ENCODE results near the gene NDUFAF3. TPM values are rescaled to one million over a fixed set of nuclear protein-coding genes. Genes with fewer than 3 reads are reported as not detected.

NDUFAF3 gene
- total and polyA plus RNA-seq, 2 donors (not counting 3 experiments of a cell fraction or from before 2014, with no cell fraction given): 91.1 to 91.4 TPM

MicroRNAs within 50 kb of the gene (microRNA counts, 767-probe panel; counts per million panel counts)
- microRNA hsa-miR-191-5p (18,519 counts per million, percentile 99 among the panel's probes with 10 or more counts), microRNA hsa-miR-425-5p (723 counts per million, percentile 96 among the panel's probes with 10 or more counts)

Small RNAs within 50 kb of the gene (microRNA-seq; reads per million reads assigned to microRNA genes)
- gene MIR191 (ENCODE audit: borderline number of aligned reads, borderline replicate concordance) (4,372 reads per million, percentile 93 among the genes with 10 or more reads in this experiment), gene MIR425 (ENCODE audit: borderline number of aligned reads, borderline replicate concordance) (1,663 reads per million, percentile 87 among the genes with 10 or more reads in this experiment)

Small RNAs within 50 kb of the gene (small RNA-seq; reads per million reads assigned to genes)
- 902 reads per million, percentile 100 among the genes with 10 or more reads in this experiment for gene MIR191 (ENCODE audit: insufficient read depth, insufficient read length, low read depth, low replicate concordance)
- 134 reads per million, percentile 98 among the genes with 10 or more reads in this experiment for gene MIR425 (ENCODE audit: insufficient read depth, insufficient read length, low read depth, low replicate concordance)

Other genes with a start within 250 kb of the NDUFAF3 start
- 62.8 and 69.9 TPM in 2 replicates for gene PRKAR2A, start 174.2 kb upstream of the NDUFAF3 start, total RNA-seq
- 8.6 and 10.5 TPM in 2 replicates for gene PRKAR2A, start 174.2 kb upstream of the NDUFAF3 start, polyA plus RNA-seq
- gene SLC25A20, start 123.2 kb upstream of the NDUFAF3 start, total RNA-seq: 7.9 and 8.4 TPM in 2 replicates
- 8.6 and 11.0 TPM in 2 replicates for gene SLC25A20, start 123.2 kb upstream of the NDUFAF3 start, polyA plus RNA-seq
- gene ARIH2, start 103.3 kb upstream of the NDUFAF3 start, total RNA-seq: 77.2 and 85.5 TPM in 2 replicates
- 58.2 and 59.7 TPM in 2 replicates for gene ARIH2, start 103.3 kb upstream of the NDUFAF3 start, polyA plus RNA-seq
- gene P4HTM, start 31.9 kb upstream of the NDUFAF3 start, total RNA-seq: 23.0 and 26.9 TPM in 2 replicates
- 32.7 and 37.9 TPM in 2 replicates for gene P4HTM, start 31.9 kb upstream of the NDUFAF3 start, polyA plus RNA-seq
- gene WDR6, start 14.7 kb upstream of the NDUFAF3 start, total RNA-seq: 161 and 192 TPM in 2 replicates
- gene WDR6, start 14.7 kb upstream of the NDUFAF3 start, polyA plus RNA-seq: 319 and 337 TPM in 2 replicates
- 20.4 and 22.7 TPM in 2 replicates for gene DALRD3, start 3.5 kb upstream of the NDUFAF3 start, total RNA-seq
- 60.8 and 66.0 TPM in 2 replicates for gene DALRD3, start 3.5 kb upstream of the NDUFAF3 start, polyA plus RNA-seq
- 189 and 195 TPM in 2 replicates for gene IMPDH2, start 7.3 kb downstream of the NDUFAF3 start, total RNA-seq
- 134 and 167 TPM in 2 replicates for gene IMPDH2, start 7.3 kb downstream of the NDUFAF3 start, polyA plus RNA-seq
- 106 and 116 TPM in 2 replicates for gene QRICH1, start 72.0 kb downstream of the NDUFAF3 start, total RNA-seq
- gene QRICH1, start 72.0 kb downstream of the NDUFAF3 start, polyA plus RNA-seq: 89.6 and 89.7 TPM in 2 replicates
- gene QARS1, start 82.6 kb downstream of the NDUFAF3 start, total RNA-seq: 261 and 285 TPM in 2 replicates
- gene QARS1, start 82.6 kb downstream of the NDUFAF3 start, polyA plus RNA-seq: 434 and 477 TPM in 2 replicates
- 39.1 and 42.2 TPM in 2 replicates for gene USP19, start 98.7 kb downstream of the NDUFAF3 start, total RNA-seq
- gene USP19, start 98.7 kb downstream of the NDUFAF3 start, polyA plus RNA-seq: 31.3 and 36.8 TPM in 2 replicates
- gene LAMB2, start 110.9 kb downstream of the NDUFAF3 start, total RNA-seq: 374 and 423 TPM in 2 replicates
- gene LAMB2, start 110.9 kb downstream of the NDUFAF3 start, polyA plus RNA-seq: 744 and 764 TPM in 2 replicates
- gene CCDC71, start 144.2 kb downstream of the NDUFAF3 start, total RNA-seq: 20.3 and 23.5 TPM in 2 replicates
- 41.6 and 48.7 TPM in 2 replicates for gene CCDC71, start 144.2 kb downstream of the NDUFAF3 start, polyA plus RNA-seq
- gene KLHDC8B, start 149.5 kb downstream of the NDUFAF3 start, total RNA-seq: 22.9 and 36.0 TPM in 2 replicates
- gene KLHDC8B, start 149.5 kb downstream of the NDUFAF3 start, polyA plus RNA-seq: 70.1 and 77.8 TPM in 2 replicates